Glomerular visceral epithelial cell (primary cell): ENCODE results near the gene SAMD4B.
"Not testable (repeated sequence)": the region's sequence is repeated elsewhere in the genome, so short reads cannot be mapped to it uniquely, and the experiment has no call there.

ENCODE experiments used
- DNase-seq: peaks from one replicate; pipeline ENCODE4 v3.0.0-alpha.2; 2016; ENCODE audit errors: extremely low spot score

The SAMD4B gene

GRCh38 chr19:39310558-39311311 is 31.5 kb upstream of the SAMD4B start:
- DNase-seq, result no peak

GRCh38 chr19:39314016-39314728 is 28.0 kb upstream of the SAMD4B start:
- no peak for DNase-seq

- no peak for DNase-seq
These were observed 26.3 kb upstream of the SAMD4B start for GRCh38 chr19:39315933-39316332.

- DNase-seq, result no peak
These were observed 25.4 kb upstream of the SAMD4B start for GRCh38 chr19:39316627-39317321.

GRCh38 chr19:39317476-39317875 is 24.7 kb upstream of the SAMD4B start:
- no peak for DNase-seq

GRCh38 chr19:39318071-39318470 is 24.1 kb upstream of the SAMD4B start:
- no peak for DNase-seq

- DNase-seq, result no peak
These were observed 23.5 kb upstream of the SAMD4B start for GRCh38 chr19:39318690-39319089.

GRCh38 chr19:39319098-39319891 is 22.9 kb upstream of the SAMD4B start:
- DNase-seq, result no peak

GRCh38 chr19:39319892-39320248 is 22.4 kb upstream of the SAMD4B start:
- no peak for DNase-seq

GRCh38 chr19:39321117-39321831 is 20.9 kb upstream of the SAMD4B start:
- DNase-seq, result no peak

- DNase-seq, result no peak
These were observed 20.4 kb upstream of the SAMD4B start for GRCh38 chr19:39321832-39322176.

GRCh38 chr19:39324242-39324842 is 17.9 kb upstream of the SAMD4B start:
- no peak for DNase-seq

- DNase-seq, result no peak
These were observed 16.2 kb upstream of the SAMD4B start for GRCh38 chr19:39325778-39326665.

- no peak for DNase-seq
These were observed 14.7 kb upstream of the SAMD4B start for GRCh38 chr19:39327363-39328045.

- DNase-seq, result peak; percentile 74
These were observed 14.0 kb upstream of the SAMD4B start for GRCh38 chr19:39328046-39328705.

- no peak for DNase-seq
These were observed 12.3 kb upstream of the SAMD4B start for GRCh38 chr19:39329948-39330347.

GRCh38 chr19:39332293-39332692 is 9.9 kb upstream of the SAMD4B start:
- no peak for DNase-seq

- not testable (repeated sequence) for DNase-seq
These were observed 9.5 kb upstream of the SAMD4B start for GRCh38 chr19:39332738-39333137.

GRCh38 chr19:39333507-39333906 is 8.7 kb upstream of the SAMD4B start:
- DNase-seq, result no peak
